ENCODE results near the gene POP7.
"Not testable (repeated sequence)": the region's sequence is repeated elsewhere in the genome, so short reads cannot be mapped to it uniquely, and the experiment has no call there.

POP7 gene

GRCh38 chr7:100723732-100724275 is 17.9 kb downstream of the POP7 start:
- no peak for DNase-seq (ENCODE audit: low read depth in 2 of 2)

GRCh38 chr7:100724364-100724763 is 18.4 kb downstream of the POP7 start:
- DNase-seq (ENCODE audit: low read depth in 2 of 2), result not testable (repeated sequence)

GRCh38 chr7:100726996-100727761 is 21.3 kb downstream of the POP7 start:
- DNase-seq (ENCODE audit: low read depth in 2 of 2), result peak; percentile 91 to 94

GRCh38 chr7:100728196-100728595 is 22.3 kb downstream of the POP7 start:
- no peak for DNase-seq (ENCODE audit: low read depth in 2 of 2)

- DNase-seq (ENCODE audit: low read depth in 2 of 2), result no peak
These were observed 24.3 kb downstream of the POP7 start for GRCh38 chr7:100730136-100730800.

GRCh38 chr7:100731937-100732636 is 26.2 kb downstream of the POP7 start:
- no peak for DNase-seq (ENCODE audit: low read depth in 2 of 2)

- no peak for DNase-seq (ENCODE audit: low read depth in 2 of 2)
These were observed 29.8 kb downstream of the POP7 start for GRCh38 chr7:100735730-100736129.

- DNase-seq (ENCODE audit: low read depth in 2 of 2), result no peak
These were observed 30.8 kb downstream of the POP7 start for GRCh38 chr7:100736671-100737070.

GRCh38 chr7:100739934-100740333 is 34.0 kb downstream of the POP7 start:
- DNase-seq (ENCODE audit: low read depth in 2 of 2), result no peak

GRCh38 chr7:100744605-100745004 is 38.7 kb downstream of the POP7 start:
- DNase-seq (ENCODE audit: low read depth in 2 of 2), result no peak

- DNase-seq (ENCODE audit: low read depth in 2 of 2), result peak; percentile 56 to 61
These were observed 39.3 kb downstream of the POP7 start for GRCh38 chr7:100745184-100745583.

- no peak for DNase-seq (ENCODE audit: low read depth in 2 of 2)
These were observed 47.1 kb downstream of the POP7 start for GRCh38 chr7:100752994-100753393.

GRCh38 chr7:100753750-100754149 is 47.8 kb downstream of the POP7 start:
- DNase-seq (ENCODE audit: low read depth in 2 of 2), result peak; percentile 3 to 24
